HCT116 (cell line): ENCODE measurements around the gene ZNF519. TPM values are rescaled to one million over a fixed set of nuclear protein-coding genes. Genes with fewer than 3 reads are reported as not detected.

ENCODE experiments used
- ATAC-seq: fragments of 200-7000 bp; cut with Tn5 transposase; 2 replicates; pipeline ENCODE4 v1.9.1; 2020; ENCODE audit warnings: mild to moderate bottlenecking, moderate library complexity
- BruUV-seq: library from RNA; stranded (reverse); fragments of 400-500 nt; replicated peaks from 2 replicates; lab custom pipeline; 2021; lab: Mats Ljungman, UMichigan
- CTCF ChIA-PET: fragments of 300-600 bp; sonication (Branson Sonifier 250); formaldehyde crosslinking; loops from one replicate; lab custom pipeline; 2021; ENCODE audit warnings: antibody characterized with exemption; lab: Charles Lee
- POLR2A ChIA-PET: fragments of 300-600, 350-600 bp; sonication (Branson Sonifier 250); formaldehyde crosslinking; loops from one replicate; lab custom pipeline; 2021; ENCODE audit warnings: antibody characterized with exemption; lab: Charles Lee
- RAD21 ChIA-PET, 2 experiments: fragments of 300-600 bp; sonication (Branson Sonifier 250); formaldehyde crosslinking; loops; one replicate each; lab custom pipeline; 2023; ENCODE audit warnings: low total read pairs in 2 of 2; ENCODE audit not compliant: uncharacterized antibody in 2 of 2, unreplicated experiment in 2 of 2, low non-redundant PET in 1 of 2; lab: Charles Lee
- DNase-seq: peaks from one replicate; pipeline ENCODE4 v3.0.0-alpha.2; 2010; ENCODE audit warnings: low read depth, low spot score
- H2AFZ ChIP-seq: fragments of 200-600 bp; shearing (Covaris generic), sonication (generic); 2 replicates; pipeline ENCODE4 v1.6.1; 2017; ENCODE audit warnings: low read depth, mixed run types, mixed read lengths, antibody characterized with exemption, low read length; ENCODE audit not compliant: poor library complexity, severe bottlenecking
- H3K27ac ChIP-seq: 2 replicates; pipeline ENCODE4 v1.5.1; 2012; ENCODE audit warnings: low read depth, low read length
- H3K27me3 ChIP-seq: fragments of 200-600 bp; sonication (generic); 2 replicates; pipeline ENCODE4 v1.6.1; 2016; ENCODE audit warnings: mixed run types, low read length, mixed read lengths; ENCODE audit not compliant: insufficient read depth
- H3K36me3 ChIP-seq, 2 experiments: fragments of 200-500 bp in 1 of 2; fragments of 200-600 bp in 1 of 2; sonication (Bioruptor generic) in 1 of 2; sonication (generic) in 1 of 2; 2 replicates each; pipeline versions ENCODE4 v1.5.1 to v1.6.1; 2014 to 2016; ENCODE audit warnings: low read length in 2 of 2, inconsistent platforms in 1 of 2, mixed read lengths in 1 of 2, mixed run types in 1 of 2; ENCODE audit not compliant: insufficient read depth in 2 of 2, control insufficient read depth in 1 of 2
- H3K4me1 ChIP-seq, 2 experiments: fragments of 200-600 bp in 1 of 2; sonication (generic) in 1 of 2; 2 replicates each; pipeline versions ENCODE4 v1.5.1 to v1.6.1; 2012 to 2017; ENCODE audit warnings: low read length in 2 of 2, inconsistent platforms in 1 of 2, mild to moderate bottlenecking in 1 of 2, mixed read lengths in 1 of 2, mixed run types in 1 of 2, moderate library complexity in 1 of 2; ENCODE audit not compliant: insufficient read depth in 2 of 2, control insufficient read depth in 1 of 2
- H3K4me2 ChIP-seq: fragments of 200-600 bp; sonication (generic); 2 replicates; pipeline ENCODE4 v1.6.1; 2017; ENCODE audit warnings: mixed run types, low read length, mixed read lengths
- H3K4me3 ChIP-seq, 2 experiments: fragments of 200-600 bp in 1 of 2; sonication (generic) in 1 of 2; replicated peaks in 1 of 2; 2 replicates each; pipeline ENCODE4 v1.5.1; 2011 to 2016; ENCODE audit warnings: low read length in 2 of 2, control low read depth in 1 of 2, low read depth in 1 of 2, mild to moderate bottlenecking in 1 of 2, mixed read lengths in 1 of 2, mixed run types in 1 of 2
- H3K79me2 ChIP-seq: fragments of 200-600 bp; sonication (generic); 2 replicates; pipeline ENCODE4 v1.6.1; 2017; ENCODE audit warnings: mild to moderate bottlenecking, mixed run types, low read length, moderate library complexity, mixed read lengths; ENCODE audit not compliant: insufficient read depth
- H3K9ac ChIP-seq: fragments of 200-600 bp; sonication (generic); 2 replicates; pipeline ENCODE4 v1.6.1; 2016; ENCODE audit warnings: low read length, mixed read lengths
- H3K9me2 ChIP-seq: fragments of 200-600 bp; sonication (generic), shearing (Covaris generic); 2 replicates; pipeline ENCODE4 v1.6.1; 2017; ENCODE audit warnings: mixed run types, mild to moderate bottlenecking, moderate library complexity; ENCODE audit not compliant: insufficient read depth
- H3K9me3 ChIP-seq, 2 experiments: fragments of 200-500 bp in 1 of 2; fragments of 200-600 bp in 1 of 2; sonication (Bioruptor generic) in 1 of 2; sonication (generic) in 1 of 2; 2 replicates each; pipeline ENCODE4 v1.6.1; 2014 to 2017; ENCODE audit warnings: low read length in 2 of 2, mixed read lengths in 2 of 2, inconsistent platforms in 1 of 2, low read depth in 1 of 2, mild to moderate bottlenecking in 1 of 2, mixed run types in 1 of 2, moderate library complexity in 1 of 2; ENCODE audit not compliant: control insufficient read depth in 1 of 2, insufficient read depth in 1 of 2
- H4K20me1 ChIP-seq: fragments of 200-600 bp; sonication (generic), shearing (Covaris generic); 2 replicates; pipeline ENCODE4 v1.6.1; 2017; ENCODE audit warnings: mixed run types, mild to moderate bottlenecking, moderate library complexity; ENCODE audit not compliant: insufficient read depth
- RAD21 ChIP-seq: IDR thresholded peaks from 2 replicates; pipeline ENCODE4 v1.6.1; 2012; ENCODE audit warnings: low read depth, mild to moderate bottlenecking
- SIN3A ChIP-seq: IDR thresholded peaks from 2 replicates; pipeline ENCODE4 v1.6.1; 2012; ENCODE audit warnings: low read depth
- intact Hi-C: fragments of 100-400 bp; cut with micrococcal nuclease; formaldehyde crosslinking; loops from 2 replicates; pipeline ENCODE4 v1.10.0; 2022
- total RNA-seq: library from RNA; stranded (reverse); gene quantifications from one replicate; pipeline ENCODE4 v1.2.1, GENCODE V29; 2021; ENCODE audit not compliant: unreplicated experiment
- TF ChIP-seq, protein P1 (sequence below), 3 experiments: fragments of 200-600 bp in 1 of 3; sonication (generic) in 1 of 3; IDR thresholded peaks in 2 of 3; conservative IDR thresholded peaks in 1 of 3; 2 replicates each; pipeline ENCODE4 v1.5.1; 2012 to 2017; ENCODE audit warnings: low read depth in 2 of 3, low read length in 2 of 3, antibody characterized with exemption in 1 of 3, borderline replicate concordance in 1 of 3, control low read depth in 1 of 3, mild to moderate bottlenecking in 1 of 3, mixed read lengths in 1 of 3, mixed run types in 1 of 3, moderate library complexity in 1 of 3; ENCODE audit not compliant: insufficient read depth in 1 of 3

Gene ZNF519
- total RNA-seq, 1 experiment from 2014 or later = 6.5 TPM

GRCh38 chr18:14086458-14087231 lies 45.6 kb downstream of the ZNF519 start:
- H3K4me2 ChIP-seq = 0 out of 2 replicates have a peak overlapping the region, but pooled peaks have one; percentile 4
- no TSS peak for BruUV-seq
- POLR2A ChIA-PET = no interaction called here
- H3K9me2 ChIP-seq = no peaks in the 10 kb centered on the region
- no peaks in the 10 kb centered on the region for H3K27me3 ChIP-seq
- RAD21 ChIA-PET = interaction anchor here (0.8 to 1.7 kb wide), 7 partner anchors 12 to 275 kb away, joined by 3 to 5 read pairs (median 4); partner anchors contain the start of gene MC5R (in 1 of the 2)
- no peak overlapping the region for H3K4me3 ChIP-seq
- no peaks in the 10 kb centered on the region for H3K9me3 ChIP-seq
- H4K20me1 ChIP-seq = no peaks in the 10 kb centered on the region; the same call in 1 of the 2 replicates
- intact Hi-C loops = loop anchor here (1.0 to 2.0 kb wide), 3 partner anchors 254 to 273 kb away; partner anchors contain the start of gene MC5R
- CTCF ChIA-PET = interaction anchor here (0.6 to 4.7 kb wide), 15 partner anchors 10 to 974 kb away, joined by 3 to 54 read pairs (median 4); partner anchors contain the start of gene MC5R
- no peak overlapping the region for H3K9ac ChIP-seq
- H3K79me2 ChIP-seq = no peaks in the 10 kb centered on the region
- H3K27ac ChIP-seq = no peak overlapping the region
- DNase-seq (no peak), ATAC-seq (peak; percentile 85)
- no peak for TF ChIP-seq SIN3A
- TF ChIP-seq, protein P1, sequence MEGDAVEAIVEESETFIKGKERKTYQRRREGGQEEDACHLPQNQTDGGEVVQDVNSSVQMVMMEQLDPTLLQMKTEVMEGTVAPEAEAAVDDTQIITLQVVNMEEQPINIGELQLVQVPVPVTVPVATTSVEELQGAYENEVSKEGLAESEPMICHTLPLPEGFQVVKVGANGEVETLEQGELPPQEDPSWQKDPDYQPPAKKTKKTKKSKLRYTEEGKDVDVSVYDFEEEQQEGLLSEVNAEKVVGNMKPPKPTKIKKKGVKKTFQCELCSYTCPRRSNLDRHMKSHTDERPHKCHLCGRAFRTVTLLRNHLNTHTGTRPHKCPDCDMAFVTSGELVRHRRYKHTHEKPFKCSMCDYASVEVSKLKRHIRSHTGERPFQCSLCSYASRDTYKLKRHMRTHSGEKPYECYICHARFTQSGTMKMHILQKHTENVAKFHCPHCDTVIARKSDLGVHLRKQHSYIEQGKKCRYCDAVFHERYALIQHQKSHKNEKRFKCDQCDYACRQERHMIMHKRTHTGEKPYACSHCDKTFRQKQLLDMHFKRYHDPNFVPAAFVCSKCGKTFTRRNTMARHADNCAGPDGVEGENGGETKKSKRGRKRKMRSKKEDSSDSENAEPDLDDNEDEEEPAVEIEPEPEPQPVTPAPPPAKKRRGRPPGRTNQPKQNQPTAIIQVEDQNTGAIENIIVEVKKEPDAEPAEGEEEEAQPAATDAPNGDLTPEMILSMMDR (IDR thresholded peaks at IDR 0.05 in 2 of 3, conservative IDR thresholded peaks at IDR 0.05 in 1 of 3; ENCODE audit: borderline replicate concordance in 1 of 3, insufficient read depth in 1 of 3, low read depth in 2 of 3, low read length in 2 of 3) = peak; percentile 75 to 92 (median 76)
- peak; percentile 83 for TF ChIP-seq RAD21
- no peak overlapping the region for H2AFZ ChIP-seq
- H3K4me1 ChIP-seq = peaks cover 0 to 5% of the 10 kb centered on the region in 2 experiments; a peak in 1 of 4 replicates
- H3K36me3 ChIP-seq = no peaks in the 10 kb centered on the region
